HCT116 (cell line): ENCODE results near the gene EIF6. TPM values are rescaled to one million over a fixed set of nuclear protein-coding genes. Genes with fewer than 3 reads are reported as not detected.
A peak's percentile ranks its signal among the peaks of the same experiment; 100 is the strongest.

ENCODE experiments used
- ATAC-seq: fragments of 200-7000 bp; cut with Tn5 transposase; 2 replicates; pipeline ENCODE4 v1.9.1; 2020; ENCODE audit warnings: mild to moderate bottlenecking, moderate library complexity
- BruUV-seq: library from RNA; stranded (reverse); fragments of 400-500 nt; replicated peaks from 2 replicates; lab custom pipeline; 2021; lab: Mats Ljungman, UMichigan
- CTCF ChIA-PET: fragments of 300-600 bp; sonication (Branson Sonifier 250); formaldehyde crosslinking; loops from one replicate; lab custom pipeline; 2021; ENCODE audit warnings: antibody characterized with exemption; lab: Charles Lee
- POLR2A ChIA-PET: fragments of 300-600, 350-600 bp; sonication (Branson Sonifier 250); formaldehyde crosslinking; loops from one replicate; lab custom pipeline; 2021; ENCODE audit warnings: antibody characterized with exemption; lab: Charles Lee
- RAD21 ChIA-PET, 2 experiments: fragments of 300-600 bp; sonication (Branson Sonifier 250); formaldehyde crosslinking; loops; one replicate each; lab custom pipeline; 2023; ENCODE audit warnings: low total read pairs in 2 of 2; ENCODE audit not compliant: uncharacterized antibody in 2 of 2, unreplicated experiment in 2 of 2, low non-redundant PET in 1 of 2; lab: Charles Lee
- DNase-seq: peaks from one replicate; pipeline ENCODE4 v3.0.0-alpha.2; 2010; ENCODE audit warnings: low read depth, low spot score
- H2AFZ ChIP-seq: fragments of 200-600 bp; shearing (Covaris generic), sonication (generic); 2 replicates; pipeline ENCODE4 v1.6.1; 2017; ENCODE audit warnings: low read depth, mixed run types, mixed read lengths, antibody characterized with exemption, low read length; ENCODE audit not compliant: poor library complexity, severe bottlenecking
- H3K27ac ChIP-seq: 2 replicates; pipeline ENCODE4 v1.5.1; 2012; ENCODE audit warnings: low read depth, low read length
- H3K27me3 ChIP-seq: fragments of 200-600 bp; sonication (generic); 2 replicates; pipeline ENCODE4 v1.6.1; 2016; ENCODE audit warnings: mixed run types, low read length, mixed read lengths; ENCODE audit not compliant: insufficient read depth
- H3K36me3 ChIP-seq, 2 experiments: fragments of 200-500 bp in 1 of 2; fragments of 200-600 bp in 1 of 2; sonication (Bioruptor generic) in 1 of 2; sonication (generic) in 1 of 2; 2 replicates each; pipeline versions ENCODE4 v1.5.1 to v1.6.1; 2014 to 2016; ENCODE audit warnings: low read length in 2 of 2, inconsistent platforms in 1 of 2, mixed read lengths in 1 of 2, mixed run types in 1 of 2; ENCODE audit not compliant: insufficient read depth in 2 of 2, control insufficient read depth in 1 of 2
- H3K4me1 ChIP-seq, 2 experiments: fragments of 200-600 bp in 1 of 2; sonication (generic) in 1 of 2; 2 replicates each; pipeline versions ENCODE4 v1.5.1 to v1.6.1; 2012 to 2017; ENCODE audit warnings: low read length in 2 of 2, inconsistent platforms in 1 of 2, mild to moderate bottlenecking in 1 of 2, mixed read lengths in 1 of 2, mixed run types in 1 of 2, moderate library complexity in 1 of 2; ENCODE audit not compliant: insufficient read depth in 2 of 2, control insufficient read depth in 1 of 2
- H3K4me2 ChIP-seq: fragments of 200-600 bp; sonication (generic); 2 replicates; pipeline ENCODE4 v1.6.1; 2017; ENCODE audit warnings: mixed run types, low read length, mixed read lengths
- H3K4me3 ChIP-seq, 2 experiments: fragments of 200-600 bp in 1 of 2; sonication (generic) in 1 of 2; replicated peaks in 1 of 2; 2 replicates each; pipeline ENCODE4 v1.5.1; 2011 to 2016; ENCODE audit warnings: low read length in 2 of 2, control low read depth in 1 of 2, low read depth in 1 of 2, mild to moderate bottlenecking in 1 of 2, mixed read lengths in 1 of 2, mixed run types in 1 of 2
- H3K79me2 ChIP-seq: fragments of 200-600 bp; sonication (generic); 2 replicates; pipeline ENCODE4 v1.6.1; 2017; ENCODE audit warnings: mild to moderate bottlenecking, mixed run types, low read length, moderate library complexity, mixed read lengths; ENCODE audit not compliant: insufficient read depth
- H3K9ac ChIP-seq: fragments of 200-600 bp; sonication (generic); 2 replicates; pipeline ENCODE4 v1.6.1; 2016; ENCODE audit warnings: low read length, mixed read lengths
- H3K9me2 ChIP-seq: fragments of 200-600 bp; sonication (generic), shearing (Covaris generic); 2 replicates; pipeline ENCODE4 v1.6.1; 2017; ENCODE audit warnings: mixed run types, mild to moderate bottlenecking, moderate library complexity; ENCODE audit not compliant: insufficient read depth
- H3K9me3 ChIP-seq, 2 experiments: fragments of 200-500 bp in 1 of 2; fragments of 200-600 bp in 1 of 2; sonication (Bioruptor generic) in 1 of 2; sonication (generic) in 1 of 2; 2 replicates each; pipeline ENCODE4 v1.6.1; 2014 to 2017; ENCODE audit warnings: low read length in 2 of 2, mixed read lengths in 2 of 2, inconsistent platforms in 1 of 2, low read depth in 1 of 2, mild to moderate bottlenecking in 1 of 2, mixed run types in 1 of 2, moderate library complexity in 1 of 2; ENCODE audit not compliant: control insufficient read depth in 1 of 2, insufficient read depth in 1 of 2
- H4K20me1 ChIP-seq: fragments of 200-600 bp; sonication (generic), shearing (Covaris generic); 2 replicates; pipeline ENCODE4 v1.6.1; 2017; ENCODE audit warnings: mixed run types, mild to moderate bottlenecking, moderate library complexity; ENCODE audit not compliant: insufficient read depth
- CEBPB ChIP-seq: IDR thresholded peaks from 2 replicates; pipeline ENCODE4 v1.6.1; 2012; ENCODE audit warnings: low read depth
- EGR1 ChIP-seq: IDR thresholded peaks from 2 replicates; pipeline ENCODE4 v1.6.1; 2012; ENCODE audit warnings: low read depth
- EZH2 ChIP-seq: fragments of 200-600 bp; sonication (generic); IDR thresholded peaks from 2 replicates; pipeline ENCODE4 v1.6.1; 2017; ENCODE audit warnings: antibody characterized with exemption, mixed run types
- POLR2A ChIP-seq: IDR thresholded peaks from 2 replicates; pipeline ENCODE4 v1.7.0; 2011; ENCODE audit warnings: borderline replicate concordance; ENCODE audit not compliant: insufficient read depth, insufficient read length; ENCODE audit errors: extremely low read depth
- POLR2AphosphoS5 ChIP-seq: IDR thresholded peaks from 2 replicates; pipeline ENCODE4 v1.6.1; 2011; ENCODE audit warnings: mild to moderate bottlenecking, low read depth, low read length, moderate library complexity
- SIN3A ChIP-seq: IDR thresholded peaks from 2 replicates; pipeline ENCODE4 v1.6.1; 2012; ENCODE audit warnings: low read depth
- SRF ChIP-seq: IDR thresholded peaks from 2 replicates; pipeline ENCODE4 v1.6.1; 2012; ENCODE audit warnings: low read depth
- ZFX ChIP-seq: fragments of 450-650 bp; IDR thresholded peaks from 2 replicates; pipeline ENCODE4 v1.6.1; 2017
- intact Hi-C: fragments of 100-400 bp; cut with micrococcal nuclease; formaldehyde crosslinking; loops from 2 replicates; pipeline ENCODE4 v1.10.0; 2022
- total RNA-seq: library from RNA; stranded (reverse); gene quantifications from one replicate; pipeline ENCODE4 v1.2.1, GENCODE V29; 2021; ENCODE audit not compliant: unreplicated experiment

The EIF6 gene
- total RNA-seq, 1 experiment from 2014 or later = 209 TPM

- H4K20me1 ChIP-seq = no peaks in the 10 kb centered on the region
- intact Hi-C loops = no loop called here
- TF ChIP-seq SIN3A (0 out of 2 replicates have a peak, but pooled peaks have one; percentile 28), EZH2 (no peak), EGR1 (no peak)
- TF ChIP-seq, all 23 proteins: peak for 1
- no peak for DNase-seq
- H3K4me1 ChIP-seq = peaks cover 8 to 33% of the 10 kb centered on the region in 2 experiments; a peak in 3 of 4 replicates
- H3K4me2 ChIP-seq = peak overlapping the region; percentile 84
- TSS peak; percentile 70 for BruUV-seq
- H3K9ac ChIP-seq = peak overlapping the region; percentile 98
- peak; percentile 37; the same call in 1 of the 2 replicates for ATAC-seq
- H3K79me2 ChIP-seq = peaks cover 56% of the 10 kb centered on the region
- no peaks in the 10 kb centered on the region for H3K27me3 ChIP-seq
- ChIA-PET RAD21 (interaction anchor here in 1 of 2 experiments (0.9 kb wide), 1 partner anchor 139 kb away, joined by 3 read pairs; no protein-coding TSS in a partner anchor), CTCF (interaction anchor here (1.0 to 1.8 kb wide), 7 partner anchors 18 to 411 kb away, joined by 3 to 8 read pairs (median 4); partner anchors contain the start of gene GGT7), POLR2A (interaction anchor here (0.9 to 1.7 kb wide), 2 partner anchors 10 to 22 kb away, joined by 3 to 7 read pairs; no protein-coding TSS in a partner anchor)
- H3K9me2 ChIP-seq = no peaks in the 10 kb centered on the region
- no peak overlapping the region for H2AFZ ChIP-seq
- H3K4me3 ChIP-seq = peak overlapping the region; percentile 96 to 100
- peaks cover 17 to 35% of the 10 kb centered on the region in 2 experiments for H3K36me3 ChIP-seq
- H3K9me3 ChIP-seq = no peaks in the 10 kb centered on the region
- H3K27ac ChIP-seq = peak overlapping the region; percentile 88
Observed at GRCh38 chr20:35283441-35284266, 918 bp downstream of the EIF6 start.

- ChIA-PET RAD21 (no interaction called here), POLR2A (interaction anchor here (1.0 kb wide), 1 partner anchor 36 kb away, joined by 3 read pairs; no protein-coding TSS in a partner anchor), CTCF (no interaction called here)
- no peak for TF ChIP-seq SIN3A
- no peak for TF ChIP-seq POLR2AphosphoS5
- TF ChIP-seq POLR2A = no peak
- no peak for TF ChIP-seq CEBPB
- TF ChIP-seq SRF = no peak
- TF ChIP-seq ZFX = no peak
- no peak for TF ChIP-seq EZH2
- no peak overlapping the region for H3K27ac ChIP-seq
- ATAC-seq (no peak), DNase-seq (no peak)
- H3K27me3 ChIP-seq = no peaks in the 10 kb centered on the region
- peaks cover 13 to 46% of the 10 kb centered on the region in 2 experiments; a peak in 3 of 4 replicates for H3K4me1 ChIP-seq
- H3K9me3 ChIP-seq = no peaks in the 10 kb centered on the region
- intact Hi-C loops = no loop called here
- H2AFZ ChIP-seq = no peak overlapping the region
- H3K4me3 ChIP-seq = no peak overlapping the region
- H3K9me2 ChIP-seq = no peaks in the 10 kb centered on the region
- no peak overlapping the region for H3K4me2 ChIP-seq
- H3K9ac ChIP-seq = no peak overlapping the region
- peaks cover 17 to 42% of the 10 kb centered on the region in 2 experiments for H3K36me3 ChIP-seq
- BruUV-seq = no TSS peak
- peaks cover 65% of the 10 kb centered on the region for H3K79me2 ChIP-seq
- no peaks in the 10 kb centered on the region for H4K20me1 ChIP-seq
Observed at GRCh38 chr20:35281506-35282101, 3.0 kb downstream of the EIF6 start.
